HG03064 (cell line): Measurements from ENCODE around the gene OTOG.
"Not testable (repeated sequence)": the region's sequence is repeated elsewhere in the genome, so short reads cannot be mapped to it uniquely, and the experiment has no call there.

ENCODE experiments used
- ATAC-seq: cut with Tn5 transposase; IDR thresholded peaks from one replicate; pipeline ENCODE4 v1.9.1; 2021; ENCODE audit warnings: low read depth; ENCODE audit not compliant: unreplicated experiment

Gene OTOG

GRCh38 chr11:17622711-17623110, 75.7 kb downstream of the OTOG start:
- not testable (repeated sequence) for ATAC-seq

GRCh38 chr11:17629113-17629512, 82.1 kb downstream of the OTOG start:
- ATAC-seq: no peak

GRCh38 chr11:17630936-17631335, 83.9 kb downstream of the OTOG start:
- no peak for ATAC-seq

- ATAC-seq: no peak
Observed at GRCh38 chr11:17631702-17632365, 84.8 kb downstream of the OTOG start.

- ATAC-seq: no peak
Observed at GRCh38 chr11:17633279-17633986, 86.4 kb downstream of the OTOG start.

GRCh38 chr11:17633987-17634775, 87.1 kb downstream of the OTOG start:
- no peak for ATAC-seq

- ATAC-seq: no peak
Observed at GRCh38 chr11:17634776-17635550, 87.9 kb downstream of the OTOG start.

- no peak for ATAC-seq
Observed at GRCh38 chr11:17635551-17635938, 88.5 kb downstream of the OTOG start.

- ATAC-seq: no peak
Observed at GRCh38 chr11:17636721-17637120, 89.7 kb downstream of the OTOG start.

- no peak for ATAC-seq
Observed at GRCh38 chr11:17637901-17638300, 90.8 kb downstream of the OTOG start.

- ATAC-seq: no peak
Observed at GRCh38 chr11:17638311-17638710, 91.3 kb downstream of the OTOG start.

GRCh38 chr11:17639091-17639490, 92.0 kb downstream of the OTOG start:
- ATAC-seq: no peak

- ATAC-seq: no peak
Observed at GRCh38 chr11:17639781-17640180, 92.7 kb downstream of the OTOG start.

GRCh38 chr11:17640493-17641164, 93.6 kb downstream of the OTOG start:
- ATAC-seq: no peak

GRCh38 chr11:17641792-17642350, 94.8 kb downstream of the OTOG start:
- no peak for ATAC-seq

GRCh38 chr11:17642370-17642769, 95.3 kb downstream of the OTOG start:
- no peak for ATAC-seq

GRCh38 chr11:17642980-17643379, 95.9 kb downstream of the OTOG start:
- no peak for ATAC-seq

GRCh38 chr11:17643506-17644405, 96.7 kb downstream of the OTOG start:
- ATAC-seq: no peak
